Measurements from ENCODE around the gene P2RX4. TPM values are rescaled to one million over a fixed set of nuclear protein-coding genes. Genes with fewer than 3 reads are reported as not detected.
"Not testable (repeated sequence)": the region's sequence is repeated elsewhere in the genome, so short reads cannot be mapped to it uniquely, and the experiment has no call there.

P2RX4 gene
- 21.0 and 28.1 TPM in 2 replicates for total RNA-seq (2021)
- Bru-seq, nascent RNA: percentile 59 among the genes with signal in this experiment
- percentile 70 among the genes with signal in this experiment for BruChase-seq, experiment 1, labeled RNA remaining after a 2-hour chase
- BruChase-seq, experiment 2, labeled RNA remaining after a 6-hour chase: percentile 62 among the genes with signal in this experiment
- long read RNA-seq, transcript P2RX4-202 (12 exons, 2,032 nt): major isoform, 33 of 46 reads
- long read RNA-seq, partial matches to known transcripts: 0 of 46 reads
- long read RNA-seq, other reads (novel, unspliced or antisense): 8 of 46 reads

- POLR2A ChIA-PET (ENCODE audit: unreplicated experiment): interaction anchor here (0.7 kb wide), 1 partner anchor 629 kb away, joined by 4 read pairs; no protein-coding TSS in a partner anchor
- Histone ChIP-seq H2AFZ (peak within 1 kb of the TSS; percentile 82), H3K79me2 (ENCODE audit: low read depth) (peaks cover 25% of the 10 kb centered on the region), H3K4me3 (peak within 1 kb of the TSS; percentile 70), H3K36me3 (ENCODE audit: low read depth) (no peaks in the 10 kb centered on the region), H3K9me2 (ENCODE audit: insufficient read depth) (no peaks in the 10 kb centered on the region), H3K9me3 (ENCODE audit: insufficient read depth, low read depth) (no peaks in the 10 kb centered on the region), H3K27me3 (ENCODE audit: insufficient read depth, low read depth) (no peaks in the 10 kb centered on the region), H3K27ac (peak within 1 kb of the TSS; percentile 75), H3F3A (ENCODE audit: insufficient read depth, low read depth) (peaks cover 29% of the 10 kb centered on the region), H3K4me1 (replicated peaks; ENCODE audit: insufficient read depth) (peaks cover 29% of the 10 kb centered on the region), H4K20me1 (ENCODE audit: insufficient read depth) (no peaks in the 10 kb centered on the region), H3K4me2 (peak within 1 kb of the TSS; percentile 87)
- peak; percentile 56 to 82 for DNase-seq
- intact Hi-C loops (cut with micrococcal nuclease; ENCODE audit: unreplicated experiment): loop anchor here (1.0 to 2.0 kb wide), 3 partner anchors 17 to 85 kb away; no protein-coding TSS in a partner anchor
- CTCF ChIA-PET: interaction anchor here (0.7 kb wide), 1 partner anchor 754 kb away, joined by 5 read pairs; no protein-coding TSS in a partner anchor
- TF ChIP-seq EZH2 (IDR thresholded peaks at IDR 0.05; ENCODE audit: low read depth) (no peak), CTCF (conservative IDR thresholded peaks at IDR 0.05) (peak; percentile 48; the same call in 1 of the 2 replicates)
- BruUV-seq (replicated peaks): no TSS peak
Observed at GRCh38 chr12:121209624-121210572, at the start of gene P2RX4. P2RX4 (plus strand) TSS chr12:121210129; CDS start chr12:121210165, 36 bp downstream.

- ChIA-PET POLR2A (ENCODE audit: unreplicated experiment) (no interaction called here), CTCF (no interaction called here)
- Histone ChIP-seq H3K36me3 (ENCODE audit: low read depth) (no peaks in the 10 kb centered on the region), H3K9me2 (ENCODE audit: insufficient read depth) (no peaks in the 10 kb centered on the region), H2AFZ (no peak overlapping the region), H3K27ac (no peak overlapping the region), H3K79me2 (ENCODE audit: low read depth) (no peaks in the 10 kb centered on the region), H4K20me1 (ENCODE audit: insufficient read depth) (no peaks in the 10 kb centered on the region), H3K27me3 (ENCODE audit: insufficient read depth, low read depth) (no peaks in the 10 kb centered on the region), H3K4me3 (no peak overlapping the region), H3K9me3 (ENCODE audit: insufficient read depth, low read depth) (no peaks in the 10 kb centered on the region), H3K4me1 (replicated peaks; ENCODE audit: insufficient read depth) (no peaks in the 10 kb centered on the region), H3F3A (ENCODE audit: insufficient read depth, low read depth) (no peaks in the 10 kb centered on the region), H3K4me2 (no peak overlapping the region)
- intact Hi-C loops (cut with micrococcal nuclease; ENCODE audit: unreplicated experiment): no loop called here
- no TSS peak for BruUV-seq (replicated peaks)
- DNase-seq: no peak
- TF ChIP-seq CTCF (conservative IDR thresholded peaks at IDR 0.05) (no peak), EZH2 (IDR thresholded peaks at IDR 0.05; ENCODE audit: low read depth) (no peak)
Observed at GRCh38 chr12:121162384-121162783, 47.5 kb upstream of the P2RX4 start.

GRCh38 chr12:121162985-121163384, 46.9 kb upstream of the P2RX4 start:
- no peak for DNase-seq
- CTCF ChIA-PET: no interaction called here
- H2AFZ ChIP-seq: no peak overlapping the region
- H3K4me3 ChIP-seq: no peak overlapping the region
- POLR2A ChIA-PET (ENCODE audit: unreplicated experiment): no interaction called here
- no peaks in the 10 kb centered on the region for H3F3A ChIP-seq (ENCODE audit: insufficient read depth, low read depth)
- no peak overlapping the region for H3K27ac ChIP-seq
- H3K9me3 ChIP-seq (ENCODE audit: insufficient read depth, low read depth): no peaks in the 10 kb centered on the region
- H3K4me2 ChIP-seq: no peak overlapping the region
- BruUV-seq (replicated peaks): no TSS peak
- H3K79me2 ChIP-seq (ENCODE audit: low read depth): no peaks in the 10 kb centered on the region
- H3K9me2 ChIP-seq (ENCODE audit: insufficient read depth): no peaks in the 10 kb centered on the region
- intact Hi-C loops (cut with micrococcal nuclease; ENCODE audit: unreplicated experiment): no loop called here
- no peaks in the 10 kb centered on the region for H4K20me1 ChIP-seq (ENCODE audit: insufficient read depth)
- TF ChIP-seq CTCF (conservative IDR thresholded peaks at IDR 0.05) (no peak), EZH2 (IDR thresholded peaks at IDR 0.05; ENCODE audit: low read depth) (no peak)
- no peaks in the 10 kb centered on the region for H3K4me1 ChIP-seq (replicated peaks; ENCODE audit: insufficient read depth)
- H3K27me3 ChIP-seq (ENCODE audit: insufficient read depth, low read depth): no peaks in the 10 kb centered on the region
- H3K36me3 ChIP-seq (ENCODE audit: low read depth): no peaks in the 10 kb centered on the region

GRCh38 chr12:121164839-121165238, 45.1 kb upstream of the P2RX4 start:
- intact Hi-C loops (cut with micrococcal nuclease; ENCODE audit: unreplicated experiment); H3K36me3 ChIP-seq (ENCODE audit: low read depth); H3K4me3 ChIP-seq; H3K9me3 ChIP-seq (ENCODE audit: insufficient read depth, low read depth); H4K20me1 ChIP-seq (ENCODE audit: insufficient read depth); H3K9me2 ChIP-seq (ENCODE audit: insufficient read depth); DNase-seq; H2AFZ ChIP-seq; H3K79me2 ChIP-seq (ENCODE audit: low read depth); H3K4me2 ChIP-seq; H3F3A ChIP-seq (ENCODE audit: insufficient read depth, low read depth); H3K27me3 ChIP-seq (ENCODE audit: insufficient read depth, low read depth); CTCF ChIA-PET; H3K4me1 ChIP-seq (replicated peaks; ENCODE audit: insufficient read depth); POLR2A ChIA-PET (ENCODE audit: unreplicated experiment); BruUV-seq (replicated peaks); H3K27ac ChIP-seq: not testable (repeated sequence)

Measured in PC-9 (cell line).